T-helper 9 cell (primary cell): Measurements from ENCODE around the gene ANKRD36C.
"Not testable (repeated sequence)": the region's sequence is repeated elsewhere in the genome, so short reads cannot be mapped to it uniquely, and the experiment has no call there.

Experiments used
- DNase-seq: peaks from one replicate; pipeline ENCODE4 v3.0.0-alpha.2; 2020
- total RNA-seq, 2 donors: gene quantifications; one replicate each; lab custom pipeline; 2026; lab: John Stamatoyannopoulos, UW

ANKRD36C gene
- total RNA-seq, result 101 to 160 reads per million in 2 donors

GRCh38 chr2:95991351-95992094 is at the start of gene ANKRD36C:
ANKRD36C (minus strand) TSS chr2:95991824; CDS start chr2:95991708, 116 bp downstream.
- not testable (repeated sequence) for DNase-seq

- not testable (repeated sequence) for DNase-seq
These were observed 43.9 kb upstream of the ANKRD36C start for GRCh38 chr2:96035554-96035953.

GRCh38 chr2:96034792-96035191 is 43.2 kb upstream of the ANKRD36C start, which contains the start of gene GPAT2:
GPAT2 (minus strand) TSS chr2:96034916; CDS start chr2:96032359, 2,557 bp downstream.
- not testable (repeated sequence) for DNase-seq

GRCh38 chr2:96033997-96034396 is 42.4 kb upstream of the ANKRD36C start:
- DNase-seq, result not testable (repeated sequence)

- DNase-seq, result not testable (repeated sequence)
These were observed 36.2 kb upstream of the ANKRD36C start for GRCh38 chr2:96027725-96028325.

- DNase-seq, result not testable (repeated sequence)
These were observed 34.1 kb upstream of the ANKRD36C start for GRCh38 chr2:96025755-96026154.

- DNase-seq, result no peak
These were observed 33.5 kb upstream of the ANKRD36C start for GRCh38 chr2:96025194-96025492.

- DNase-seq, result no peak
These were observed 32.9 kb upstream of the ANKRD36C start for GRCh38 chr2:96024336-96025193.

- DNase-seq, result not testable (repeated sequence)
These were observed 32.1 kb upstream of the ANKRD36C start for GRCh38 chr2:96023701-96024100.

- DNase-seq, result peak; percentile 64
These were observed 31.2 kb upstream of the ANKRD36C start for GRCh38 chr2:96022701-96023447.

- not testable (repeated sequence) for DNase-seq
These were observed 30.5 kb upstream of the ANKRD36C start for GRCh38 chr2:96022126-96022525.

- DNase-seq, result not testable (repeated sequence)
These were observed 29.5 kb upstream of the ANKRD36C start for GRCh38 chr2:96021142-96021541.

GRCh38 chr2:96019909-96020590 is 28.4 kb upstream of the ANKRD36C start:
- DNase-seq, result not testable (repeated sequence)

GRCh38 chr2:96016321-96016720 is 24.7 kb upstream of the ANKRD36C start:
- DNase-seq, result not testable (repeated sequence)

- not testable (repeated sequence) for DNase-seq
These were observed 21.2 kb upstream of the ANKRD36C start for GRCh38 chr2:96012792-96013264.

GRCh38 chr2:96012086-96012791 is 20.6 kb upstream of the ANKRD36C start:
- not testable (repeated sequence) for DNase-seq

- DNase-seq, result not testable (repeated sequence)
These were observed 19.5 kb upstream of the ANKRD36C start for GRCh38 chr2:96011129-96011455.

- peak; percentile 98 for DNase-seq
These were observed 18.9 kb upstream of the ANKRD36C start for GRCh38 chr2:96010320-96011128.

- DNase-seq, result not testable (repeated sequence)
These were observed 18.2 kb upstream of the ANKRD36C start for GRCh38 chr2:96009833-96010232.

GRCh38 chr2:96008051-96008450 is 16.4 kb upstream of the ANKRD36C start:
- not testable (repeated sequence) for DNase-seq
